ENCODE measurements around the gene BATF2.

- TF ChIP-seq POLR2AphosphoS5 (IDR thresholded peaks at IDR 0.05; ENCODE audit: insufficient read depth, low read depth, low read length) = no peak
- TF ChIP-seq, protein P1, sequence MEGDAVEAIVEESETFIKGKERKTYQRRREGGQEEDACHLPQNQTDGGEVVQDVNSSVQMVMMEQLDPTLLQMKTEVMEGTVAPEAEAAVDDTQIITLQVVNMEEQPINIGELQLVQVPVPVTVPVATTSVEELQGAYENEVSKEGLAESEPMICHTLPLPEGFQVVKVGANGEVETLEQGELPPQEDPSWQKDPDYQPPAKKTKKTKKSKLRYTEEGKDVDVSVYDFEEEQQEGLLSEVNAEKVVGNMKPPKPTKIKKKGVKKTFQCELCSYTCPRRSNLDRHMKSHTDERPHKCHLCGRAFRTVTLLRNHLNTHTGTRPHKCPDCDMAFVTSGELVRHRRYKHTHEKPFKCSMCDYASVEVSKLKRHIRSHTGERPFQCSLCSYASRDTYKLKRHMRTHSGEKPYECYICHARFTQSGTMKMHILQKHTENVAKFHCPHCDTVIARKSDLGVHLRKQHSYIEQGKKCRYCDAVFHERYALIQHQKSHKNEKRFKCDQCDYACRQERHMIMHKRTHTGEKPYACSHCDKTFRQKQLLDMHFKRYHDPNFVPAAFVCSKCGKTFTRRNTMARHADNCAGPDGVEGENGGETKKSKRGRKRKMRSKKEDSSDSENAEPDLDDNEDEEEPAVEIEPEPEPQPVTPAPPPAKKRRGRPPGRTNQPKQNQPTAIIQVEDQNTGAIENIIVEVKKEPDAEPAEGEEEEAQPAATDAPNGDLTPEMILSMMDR (IDR thresholded peaks at IDR 0.05; ENCODE audit: extremely low read depth in 1 of 2, insufficient read depth in 1 of 2, low read depth in 1 of 2, low read length in 2 of 2) = no peak
- TF ChIP-seq, protein P2, sequence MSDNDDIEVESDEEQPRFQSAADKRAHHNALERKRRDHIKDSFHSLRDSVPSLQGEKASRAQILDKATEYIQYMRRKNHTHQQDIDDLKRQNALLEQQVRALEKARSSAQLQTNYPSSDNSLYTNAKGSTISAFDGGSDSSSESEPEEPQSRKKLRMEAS (IDR thresholded peaks at IDR 0.05; ENCODE audit: insufficient read depth, insufficient read length) = no peak
- TF ChIP-seq EZH2 (IDR thresholded peaks at IDR 0.05; ENCODE audit: borderline replicate concordance, low read depth, low read length, severe bottlenecking) = no peak
- TF ChIP-seq JUN (IDR thresholded peaks at IDR 0.05; ENCODE audit: borderline replicate concordance, insufficient read depth, insufficient read length, low read depth) = no peak
- TF ChIP-seq POLR2A (IDR thresholded peaks at IDR 0.05; ENCODE audit: low read depth, low read length) = no peak
Observed at GRCh38 chr11:64976651-64977050, 20.1 kb downstream of the BATF2 start.
